K562 (cell line): ENCODE results near the gene FAM117B. TPM values are rescaled to one million over a fixed set of nuclear protein-coding genes. Genes with fewer than 3 reads are reported as not detected.

Experiments
- CTBP1 ChIP-seq: fragments of 450-650 bp; IDR thresholded peaks from 2 replicates; pipeline ENCODE4 v1.6.1; 2016; ENCODE audit warnings: borderline replicate concordance
- CTCF ChIP-seq, 3 experiments: IDR thresholded peaks in 2 of 3; conservative IDR thresholded peaks in 1 of 3; 2 replicates each; pipeline ENCODE4 v1.5.1; 2011 to 2012; ENCODE audit warnings: low read length in 3 of 3, mild to moderate bottlenecking in 3 of 3, control low read depth in 2 of 3, improper control_type of control experiment in 1 of 3, inconsistent platforms in 1 of 3, low read depth in 1 of 3, mixed read lengths in 1 of 3, moderate library complexity in 1 of 3; ENCODE audit not compliant: insufficient read depth in 2 of 3
- E2F5 ChIP-seq: sonication (generic); formaldehyde crosslinking; IDR thresholded peaks from 2 replicates; pipeline ENCODE4 v1.8.0; 2022; ENCODE audit warnings: mild to moderate bottlenecking, missing genetic modification reagents
- ETV1 ChIP-seq: fragments of 450-650 bp; conservative IDR thresholded peaks from 2 replicates; pipeline ENCODE4 v1.6.1; 2016; ENCODE audit warnings: missing genetic modification characterization, control low read depth, low read depth, missing compliant biosample characterization
- FOXA3 ChIP-seq, 2 experiments: fragments of 450-650 bp in 1 of 2; sonication (generic) in 1 of 2; formaldehyde crosslinking; IDR thresholded peaks in 1 of 2; conservative IDR thresholded peaks in 1 of 2; 2 replicates each; pipeline versions ENCODE4 v1.4.0 to v1.8.0; 2020 to 2022; ENCODE audit warnings: mild to moderate bottlenecking in 2 of 2, missing genetic modification reagents in 1 of 2
- HNRNPUL1 ChIP-seq: fragments of 200-400 bp; formaldehyde crosslinking; IDR thresholded peaks from 2 replicates; pipeline ENCODE4 v1.6.1; 2017; ENCODE audit warnings: low read length
- MAZ ChIP-seq, 2 experiments: fragments of 450-650 bp in 1 of 2; sonication (generic) in 1 of 2; formaldehyde crosslinking; IDR thresholded peaks in 1 of 2; conservative IDR thresholded peaks in 1 of 2; 2 replicates each; pipeline versions ENCODE4 v1.4.0 to v1.5.0; 2020; ENCODE audit warnings: mild to moderate bottlenecking in 1 of 2, missing genetic modification reagents in 1 of 2
- PHF8 ChIP-seq: fragments of 200-600 bp; sonication (generic); IDR thresholded peaks from 2 replicates; pipeline ENCODE4 v1.6.1; 2012; ENCODE audit warnings: mixed run types, mild to moderate bottlenecking, inconsistent platforms, low read length, moderate library complexity, borderline replicate concordance
- POU5F1 ChIP-seq: fragments of 150-350 bp; IDR thresholded peaks from 2 replicates; pipeline ENCODE4 v1.6.1; 2014; ENCODE audit warnings: borderline replicate concordance, low read length, low read depth, mild to moderate bottlenecking; ENCODE audit not compliant: partially characterized antibody
- PRDM10 ChIP-seq: fragments of 450-650 bp; IDR thresholded peaks from 2 replicates; pipeline ENCODE4 v1.6.1; 2018; ENCODE audit not compliant: partially characterized antibody
- PTBP1 ChIP-seq: fragments of 200-400 bp; formaldehyde crosslinking; IDR thresholded peaks from 2 replicates; pipeline ENCODE4 v1.6.1; 2017; ENCODE audit warnings: low read depth, low read length
- SIRT6 ChIP-seq: IDR thresholded peaks from one replicate; pipeline ENCODE4 v1.6.1; 2012; ENCODE audit warnings: low read depth, mild to moderate bottlenecking, control low read depth, inconsistent platforms, low read length, moderate library complexity
- SIX5 ChIP-seq, 2 experiments: IDR thresholded peaks; 2 replicates each; pipeline ENCODE4 v1.6.1; 2011; ENCODE audit warnings: low read length in 2 of 2, borderline replicate concordance in 1 of 2, low read depth in 1 of 2, mild to moderate bottlenecking in 1 of 2, moderate library complexity in 1 of 2; ENCODE audit not compliant: insufficient read depth in 1 of 2
- TRIM24 ChIP-seq, 2 experiments: fragments of 450-650 bp; IDR thresholded peaks; 2 replicates each; pipeline ENCODE4 v1.6.1; 2016
- ZKSCAN8 ChIP-seq: fragments of 200-800 bp; sonication (Bioruptor generic); IDR thresholded peaks from 2 replicates; pipeline ENCODE4 v1.6.1; 2016; ENCODE audit warnings: missing genetic modification characterization, missing compliant biosample characterization
- ZNF143 ChIP-seq: sonication (generic); formaldehyde crosslinking; IDR thresholded peaks from 2 replicates; pipeline ENCODE4 v1.9.0; 2022; ENCODE audit warnings: mild to moderate bottlenecking, missing genetic modification reagents
- ZNF175 ChIP-seq: fragments of 200-800 bp; sonication (Bioruptor generic); IDR thresholded peaks from 2 replicates; pipeline ENCODE4 v1.6.1; 2016; ENCODE audit warnings: low read depth, mild to moderate bottlenecking, missing genetic modification characterization, missing compliant biosample characterization
- ZNF277 ChIP-seq: fragments of 250-450 bp; sonication (Bioruptor Pico); IDR thresholded peaks from 2 replicates; pipeline ENCODE4 v1.8.0; 2022; ENCODE audit warnings: inconsistent platforms, mild to moderate bottlenecking, moderate library complexity, borderline replicate concordance
- polyA plus RNA-seq, 8 experiments: library from polyadenylated mRNA; depleted of rRNA in 4 of 8; stranded (reverse) in 5 of 8; unstranded in 3 of 8; fragments of >200 nt; fragmentation: Nextera tagmentation in 2 of 8; fragmentation: Illumina TruSeq in 1 of 8; extraction: Ambion mirVana in 2 of 8; extraction: Trizol in 1 of 8; gene quantifications; 2 replicates each; pipeline versions ENCODE4 v1.2.1 to v1.2.3, GENCODE V29; 2011 to 2014; ENCODE audit warnings: inconsistent platforms in 1 of 8, missing spikeins in 1 of 8
- total RNA-seq, 7 experiments: library from RNA; depleted of rRNA in 6 of 7; stranded (reverse); fragments of >200 nt in 6 of 7; fragmentation: Illumina TruSeq in 2 of 7; extraction: Trizol in 2 of 7; gene quantifications; 2 replicates each; pipeline versions ENCODE4 v1.2.1 to v1.2.3, GENCODE V29; 2011 to 2021; ENCODE audit warnings: low replicate concordance in 1 of 7

The FAM117B gene
- total and polyA plus RNA-seq, 9 of the 15 experiments (the other 6 are each of a cell fraction or from before 2014, with no cell fraction given): 1.6 to 5.2 (median 2.6) TPM

GRCh38 chr2:202634556-202635427, at the start of gene FAM117B (continued):
- no peak for TF ChIP-seq ZKSCAN8 (CRISPR knock-in tag)
- no peak for TF ChIP-seq E2F5 (CRISPR knock-in tag)
- no peak for TF ChIP-seq ZNF277 (CRISPR knock-in tag)
- peak; percentile 80 to 90 for TF ChIP-seq MAZ (CRISPR knock-in tag; conservative IDR thresholded peaks at IDR 0.05 in 1 of 2, IDR thresholded peaks at IDR 0.05 in 1 of 2)
- no peak for TF ChIP-seq HNRNPUL1
- TF ChIP-seq CTBP1: peak; percentile 59; the same call in 1 of the 2 replicates
- no peak for TF ChIP-seq PTBP1
- TF ChIP-seq ETV1: peak; percentile 34; the same call in 1 of the 2 replicates
- no peak for TF ChIP-seq CTCF (IDR thresholded peaks at IDR 0.05 in 2 of 3, conservative IDR thresholded peaks at IDR 0.05 in 1 of 3; ENCODE audit: insufficient read depth in 2 of 3, low read depth in 1 of 3, low read length in 3 of 3)
- no peak for TF ChIP-seq FOXA3 (CRISPR knock-in tag; conservative IDR thresholded peaks at IDR 0.05 in 1 of 2, IDR thresholded peaks at IDR 0.05 in 1 of 2)
- TF ChIP-seq PHF8: peak; percentile 61; the same call in 1 of the 2 replicates
- TF ChIP-seq SIX5 (IDR thresholded peaks at IDR 0.05; ENCODE audit: borderline replicate concordance in 1 of 2, insufficient read depth in 1 of 2, low read depth in 1 of 2, low read length in 2 of 2): no peak
- no peak for TF ChIP-seq POU5F1
- no peak for TF ChIP-seq ZNF175 (CRISPR knock-in tag)
- no peak for TF ChIP-seq ZNF143 (CRISPR knock-in tag)
- no peak for TF ChIP-seq PRDM10
- TF ChIP-seq TRIM24 (IDR thresholded peaks at IDR 0.05): no peak
- TF ChIP-seq SIRT6: no peak
